HCT116 (cell line): ENCODE results near the gene MAPK1.

ENCODE experiments used
- ZNF274 ChIP-seq: fragments of 200-500 bp; sonication (Bioruptor generic); IDR thresholded peaks from 2 replicates; pipeline ENCODE4 v1.6.1; 2014; ENCODE audit warnings: mild to moderate bottlenecking, low read depth, low read length, inconsistent platforms
- TF ChIP-seq, protein P1 (sequence below), 3 experiments: fragments of 200-600 bp in 1 of 3; sonication (generic) in 1 of 3; IDR thresholded peaks in 2 of 3; conservative IDR thresholded peaks in 1 of 3; 2 replicates each; pipeline ENCODE4 v1.5.1; 2012 to 2017; ENCODE audit warnings: low read depth in 2 of 3, low read length in 2 of 3, antibody characterized with exemption in 1 of 3, borderline replicate concordance in 1 of 3, control low read depth in 1 of 3, mild to moderate bottlenecking in 1 of 3, mixed read lengths in 1 of 3, mixed run types in 1 of 3, moderate library complexity in 1 of 3; ENCODE audit not compliant: insufficient read depth in 1 of 3

DNA sequence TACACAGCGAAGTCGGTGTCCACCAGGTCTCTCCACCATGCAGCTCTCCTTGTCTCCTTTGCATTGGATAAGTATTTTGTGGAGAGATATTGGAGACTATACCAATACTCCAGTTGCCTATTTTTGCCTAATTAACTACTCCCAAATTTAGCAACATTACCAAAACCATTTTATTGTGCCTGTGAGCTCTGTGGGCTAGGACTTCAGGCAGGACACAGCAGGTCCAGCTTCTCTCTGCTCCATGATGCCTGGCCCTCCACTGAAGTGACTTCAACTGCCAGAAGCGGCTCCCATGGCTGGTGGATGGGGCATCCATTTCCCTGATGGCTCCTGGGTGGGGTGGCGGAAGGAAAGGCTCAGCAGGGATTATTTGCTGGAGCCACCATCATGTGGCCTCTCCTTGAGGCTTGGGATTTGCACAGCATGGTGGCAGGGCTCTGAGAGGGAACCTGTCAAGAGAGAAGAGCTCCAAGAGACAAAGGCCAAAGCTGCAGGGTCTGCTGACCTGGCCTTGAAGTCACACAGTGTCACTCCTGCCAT is 36.9 kb upstream of the MAPK1 start:
- TF ChIP-seq, protein P1, sequence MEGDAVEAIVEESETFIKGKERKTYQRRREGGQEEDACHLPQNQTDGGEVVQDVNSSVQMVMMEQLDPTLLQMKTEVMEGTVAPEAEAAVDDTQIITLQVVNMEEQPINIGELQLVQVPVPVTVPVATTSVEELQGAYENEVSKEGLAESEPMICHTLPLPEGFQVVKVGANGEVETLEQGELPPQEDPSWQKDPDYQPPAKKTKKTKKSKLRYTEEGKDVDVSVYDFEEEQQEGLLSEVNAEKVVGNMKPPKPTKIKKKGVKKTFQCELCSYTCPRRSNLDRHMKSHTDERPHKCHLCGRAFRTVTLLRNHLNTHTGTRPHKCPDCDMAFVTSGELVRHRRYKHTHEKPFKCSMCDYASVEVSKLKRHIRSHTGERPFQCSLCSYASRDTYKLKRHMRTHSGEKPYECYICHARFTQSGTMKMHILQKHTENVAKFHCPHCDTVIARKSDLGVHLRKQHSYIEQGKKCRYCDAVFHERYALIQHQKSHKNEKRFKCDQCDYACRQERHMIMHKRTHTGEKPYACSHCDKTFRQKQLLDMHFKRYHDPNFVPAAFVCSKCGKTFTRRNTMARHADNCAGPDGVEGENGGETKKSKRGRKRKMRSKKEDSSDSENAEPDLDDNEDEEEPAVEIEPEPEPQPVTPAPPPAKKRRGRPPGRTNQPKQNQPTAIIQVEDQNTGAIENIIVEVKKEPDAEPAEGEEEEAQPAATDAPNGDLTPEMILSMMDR (IDR thresholded peaks at IDR 0.05 in 2 of 3, conservative IDR thresholded peaks at IDR 0.05 in 1 of 3; ENCODE audit: borderline replicate concordance in 1 of 3, insufficient read depth in 1 of 3, low read depth in 2 of 3, low read length in 2 of 3), result no peak
- no peak for TF ChIP-seq ZNF274
